Measurements from ENCODE around the gene PRDM13. TPM values are rescaled to one million over a fixed set of nuclear protein-coding genes. Genes with fewer than 3 reads are reported as not detected.

Gene PRDM13
- total RNA-seq, 1 donor from 2014 or later, result not detected

DNA sequence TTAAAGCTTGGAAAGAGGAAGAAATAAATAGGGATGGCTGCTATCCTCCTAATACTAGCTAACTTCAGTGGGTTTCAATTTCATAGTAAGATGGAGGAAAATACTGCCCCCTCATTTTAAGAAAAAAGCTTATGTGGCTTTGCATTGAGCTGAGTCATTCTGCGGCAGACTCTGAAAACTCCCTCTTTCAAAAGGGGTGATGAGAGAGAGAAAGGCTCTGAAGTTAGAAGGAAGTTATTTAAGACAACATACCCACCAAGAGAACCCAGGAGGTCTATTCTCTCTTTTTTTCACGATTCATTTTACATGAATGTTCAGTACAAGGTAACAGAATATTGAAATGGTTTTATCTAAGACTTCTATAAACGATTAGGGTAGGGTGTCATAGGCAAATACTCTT lies 4.5 kb downstream of the PRDM13 start:
- Mint-ChIP-seq H3K4me3 (no peak overlapping the region), H3K27me3 (peaks cover 92% of the 10 kb centered on the region), H3K27ac (no peak overlapping the region), H3K4me1 (ENCODE audit: unreplicated experiment) (no peaks in the 10 kb centered on the region), H3K9me3 (no peaks in the 10 kb centered on the region), H3K36me3 (no peaks in the 10 kb centered on the region)
- TF ChIP-seq, protein P1, sequence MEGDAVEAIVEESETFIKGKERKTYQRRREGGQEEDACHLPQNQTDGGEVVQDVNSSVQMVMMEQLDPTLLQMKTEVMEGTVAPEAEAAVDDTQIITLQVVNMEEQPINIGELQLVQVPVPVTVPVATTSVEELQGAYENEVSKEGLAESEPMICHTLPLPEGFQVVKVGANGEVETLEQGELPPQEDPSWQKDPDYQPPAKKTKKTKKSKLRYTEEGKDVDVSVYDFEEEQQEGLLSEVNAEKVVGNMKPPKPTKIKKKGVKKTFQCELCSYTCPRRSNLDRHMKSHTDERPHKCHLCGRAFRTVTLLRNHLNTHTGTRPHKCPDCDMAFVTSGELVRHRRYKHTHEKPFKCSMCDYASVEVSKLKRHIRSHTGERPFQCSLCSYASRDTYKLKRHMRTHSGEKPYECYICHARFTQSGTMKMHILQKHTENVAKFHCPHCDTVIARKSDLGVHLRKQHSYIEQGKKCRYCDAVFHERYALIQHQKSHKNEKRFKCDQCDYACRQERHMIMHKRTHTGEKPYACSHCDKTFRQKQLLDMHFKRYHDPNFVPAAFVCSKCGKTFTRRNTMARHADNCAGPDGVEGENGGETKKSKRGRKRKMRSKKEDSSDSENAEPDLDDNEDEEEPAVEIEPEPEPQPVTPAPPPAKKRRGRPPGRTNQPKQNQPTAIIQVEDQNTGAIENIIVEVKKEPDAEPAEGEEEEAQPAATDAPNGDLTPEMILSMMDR (conservative IDR thresholded peaks at IDR 0.05), result no peak
- DNase-seq (ENCODE audit: extremely low spot score, unreplicated experiment), result no peak

DNA sequence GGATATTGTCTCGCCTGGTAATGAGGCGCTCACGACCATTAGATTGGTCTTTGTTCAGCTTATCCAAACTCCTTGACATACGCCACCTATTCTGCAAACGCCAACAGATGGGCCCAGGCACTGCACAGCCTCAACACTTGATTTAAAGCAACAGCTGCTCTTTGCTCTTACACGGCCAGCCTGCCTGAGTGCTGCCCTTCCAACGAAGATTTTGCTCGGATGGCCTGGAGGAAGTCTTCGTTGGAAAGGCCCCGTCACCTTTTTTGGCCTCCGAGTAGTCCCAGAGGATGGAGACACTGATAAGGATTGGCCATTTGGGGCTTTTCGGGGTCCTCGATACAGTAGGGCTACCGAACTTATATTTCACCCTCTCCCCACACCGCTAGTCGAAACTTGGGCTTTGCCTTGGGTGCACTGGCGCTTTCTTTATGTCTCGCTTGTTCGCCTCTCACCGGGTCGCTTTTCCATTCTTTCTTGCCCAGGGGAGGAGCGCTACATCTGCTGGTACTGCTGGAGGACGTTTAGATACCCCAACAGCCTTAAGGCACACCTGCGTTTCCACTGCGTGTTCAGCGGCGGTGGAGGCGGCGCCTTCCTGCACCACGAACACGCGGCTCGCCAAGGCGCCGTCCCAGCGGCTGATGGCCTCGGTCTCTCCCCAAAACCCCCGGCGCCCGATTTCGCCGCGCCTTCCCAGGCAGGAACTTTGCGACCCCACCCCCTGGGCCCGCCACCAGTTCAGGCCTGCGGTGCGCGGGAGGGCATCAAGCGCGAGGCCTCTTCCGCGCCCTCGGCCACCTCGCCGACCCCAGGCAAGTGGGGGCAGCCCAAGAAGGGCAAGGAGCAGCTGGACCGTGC lies 6.1 kb downstream of the PRDM13 start:
- Mint-ChIP-seq H3K36me3 (no peaks in the 10 kb centered on the region), H3K4me3 (peak overlapping the region; percentile 59), H3K27ac (no peak overlapping the region), H3K4me1 (ENCODE audit: unreplicated experiment) (no peaks in the 10 kb centered on the region), H3K9me3 (no peaks in the 10 kb centered on the region), H3K27me3 (peaks cover 92% of the 10 kb centered on the region)
- no peak for DNase-seq (ENCODE audit: extremely low spot score, unreplicated experiment)
- TF ChIP-seq, protein P1 (conservative IDR thresholded peaks at IDR 0.05), result no peak

DNA sequence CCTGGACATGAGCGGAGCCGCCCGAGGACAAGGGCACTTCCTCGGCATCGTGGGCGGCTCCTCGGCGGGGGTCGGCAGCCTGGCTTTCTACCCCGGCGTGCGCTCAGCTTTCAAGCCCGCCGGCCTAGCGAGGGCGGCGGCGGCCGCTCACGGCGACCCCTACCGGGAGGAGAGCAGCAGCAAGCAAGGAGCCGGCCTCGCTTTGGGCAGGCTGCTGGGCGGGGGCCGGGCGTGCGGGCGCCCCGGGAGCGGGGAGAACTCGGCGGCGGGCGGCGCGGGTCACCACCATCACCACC lies 6.7 kb downstream of the PRDM13 start:
- H3K27me3 Mint-ChIP-seq, result peaks cover 92% of the 10 kb centered on the region
- no peaks in the 10 kb centered on the region for H3K36me3 Mint-ChIP-seq
- no peak for DNase-seq (ENCODE audit: extremely low spot score, unreplicated experiment)
- H3K9me3 Mint-ChIP-seq, result peaks cover 3% of the 10 kb centered on the region
- no peak overlapping the region for H3K27ac Mint-ChIP-seq
- H3K4me1 Mint-ChIP-seq (ENCODE audit: unreplicated experiment), result no peaks in the 10 kb centered on the region
- TF ChIP-seq, protein P1 (conservative IDR thresholded peaks at IDR 0.05), result peak; percentile 71
- H3K4me3 Mint-ChIP-seq, result peak overlapping the region; percentile 59

DNA sequence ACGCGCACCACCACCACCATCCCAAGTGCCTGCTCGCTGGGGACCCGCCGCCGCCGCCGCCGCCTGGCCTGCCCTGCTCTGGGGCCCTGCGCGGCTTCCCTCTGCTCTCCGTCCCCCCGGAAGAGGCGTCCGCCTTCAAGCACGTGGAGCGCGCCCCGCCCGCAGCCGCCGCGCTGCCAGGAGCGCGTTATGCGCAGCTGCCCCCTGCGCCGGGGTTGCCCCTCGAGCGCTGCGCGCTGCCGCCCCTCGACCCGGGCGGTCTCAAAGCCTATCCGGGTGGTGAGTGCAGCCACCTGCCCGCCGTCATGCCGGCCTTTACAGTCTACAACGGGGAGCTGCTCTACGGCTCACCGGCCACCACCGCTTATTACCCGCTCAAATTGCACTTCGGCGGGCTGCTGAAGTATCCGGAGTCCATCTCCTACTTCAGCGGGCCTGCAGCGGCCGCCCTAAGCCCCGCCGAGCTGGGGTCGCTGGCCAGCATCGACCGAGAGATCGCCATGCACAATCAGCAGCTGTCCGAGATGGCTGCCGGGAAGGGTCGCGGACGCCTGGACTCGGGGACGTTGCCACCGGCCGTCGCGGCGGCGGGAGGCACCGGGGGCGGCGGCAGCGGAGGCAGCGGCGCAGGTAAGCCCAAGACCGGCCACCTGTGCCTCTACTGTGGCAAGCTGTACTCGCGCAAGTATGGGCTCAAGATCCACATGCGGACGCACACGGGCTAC lies 7.2 kb downstream of the PRDM13 start:
- Mint-ChIP-seq H3K36me3 (no peaks in the 10 kb centered on the region), H3K9me3 (peaks cover 5% of the 10 kb centered on the region), H3K4me3 (peak overlapping the region; percentile 79), H3K27me3 (peaks cover 92% of the 10 kb centered on the region), H3K4me1 (ENCODE audit: unreplicated experiment) (no peaks in the 10 kb centered on the region), H3K27ac (no peak overlapping the region)
- DNase-seq (ENCODE audit: extremely low spot score, unreplicated experiment), result no peak
- TF ChIP-seq, protein P1 (conservative IDR thresholded peaks at IDR 0.05), result peak; percentile 25

DNA sequence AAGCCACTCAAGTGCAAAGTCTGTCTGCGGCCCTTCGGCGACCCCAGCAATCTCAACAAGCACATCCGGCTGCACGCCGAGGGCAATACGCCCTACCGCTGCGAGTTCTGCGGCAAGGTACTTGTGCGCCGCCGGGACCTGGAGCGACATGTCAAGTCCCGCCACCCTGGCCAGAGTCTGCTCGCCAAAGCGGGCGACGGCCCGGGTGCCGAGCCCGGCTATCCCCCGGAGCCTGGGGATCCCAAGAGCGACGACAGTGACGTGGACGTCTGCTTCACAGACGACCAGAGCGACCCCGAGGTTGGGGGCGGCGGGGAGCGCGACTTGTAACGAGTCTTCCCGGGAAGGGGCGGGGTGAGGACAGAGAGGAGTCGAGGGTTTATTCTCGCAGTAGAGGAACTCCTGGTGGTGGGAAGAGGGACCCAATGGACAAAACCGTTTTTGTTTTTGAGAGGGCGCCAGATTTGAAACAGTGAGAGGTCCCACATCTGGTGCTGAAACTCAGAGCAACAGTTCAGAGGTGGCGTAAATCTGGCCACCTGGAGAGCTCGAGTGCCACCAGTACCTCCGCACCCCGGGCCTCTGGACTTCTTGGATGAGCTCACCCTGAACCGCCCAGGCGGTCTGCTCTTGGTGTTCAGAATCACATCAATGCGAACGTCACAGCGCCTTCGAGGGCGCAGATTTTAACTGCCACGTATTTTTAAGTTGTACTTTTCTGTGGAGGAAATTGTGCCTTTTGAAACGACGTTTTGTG lies 8.0 kb downstream of the PRDM13 start:
- no peaks in the 10 kb centered on the region for H3K4me1 Mint-ChIP-seq (ENCODE audit: unreplicated experiment)
- DNase-seq (ENCODE audit: extremely low spot score, unreplicated experiment), result no peak
- TF ChIP-seq, protein P1 (conservative IDR thresholded peaks at IDR 0.05), result peak; percentile 58
- H3K4me3 Mint-ChIP-seq, result peak overlapping the region; percentile 79
- H3K27ac Mint-ChIP-seq, result no peak overlapping the region
- peaks cover 92% of the 10 kb centered on the region for H3K27me3 Mint-ChIP-seq
- H3K9me3 Mint-ChIP-seq, result peaks cover 5% of the 10 kb centered on the region
- H3K36me3 Mint-ChIP-seq, result no peaks in the 10 kb centered on the region

Measured in type B pancreatic cell (in vitro differentiated cells).